ENCODE results near the gene PPP2R5D. TPM values are rescaled to one million over a fixed set of nuclear protein-coding genes. Genes with fewer than 3 reads are reported as not detected.

Gene PPP2R5D
- total and polyA plus RNA-seq, 4 donors: 6.7 to 13.9 (median 13.2) TPM

- Histone ChIP-seq H3K4me1 (ENCODE audit: control insufficient read depth in 4 of 4, insufficient read depth in 4 of 4, low read length in 3 of 4) (peaks cover 0 to 42% (median 31%) of the 10 kb centered on the region in 4 donors), H3K36me3 (ENCODE audit: control insufficient read depth in 4 of 4, insufficient read depth in 3 of 4, low read depth in 1 of 4, low read length in 3 of 4) (peaks cover 3 to 25% (median 16%) of the 10 kb centered on the region in 4 donors), H3K27ac (ENCODE audit: low read depth in 1 of 2, low read length in 2 of 2) (peak overlapping the region; percentile 83 to 88), H3K9me3 (ENCODE audit: control insufficient read depth in 4 of 4, low read length in 3 of 4) (no peaks in the 10 kb centered on the region), H3K27me3 (ENCODE audit: control insufficient read depth in 4 of 4, insufficient read depth in 4 of 4, low read length in 3 of 4) (no peaks in the 10 kb centered on the region), H3K9ac (ENCODE audit: low read depth in 1 of 2, low read length in 2 of 2) (peak overlapping the region; percentile 76 to 92), H3K4me3 (ENCODE audit: low read depth in 1 of 3, low read length in 3 of 3) (peak overlapping the region; percentile 56 to 83 (median 68))
- 4% methylated on average over 15 of the region's 15 CpGs for WGBS
- peak; percentile 77 for TF ChIP-seq TAF1 (conservative IDR thresholded peaks at IDR 0.05)
- no peak for TF ChIP-seq ZBTB33 (IDR thresholded peaks at IDR 0.05)
- TF ChIP-seq YY1 (IDR thresholded peaks at IDR 0.05): no peak
- TF ChIP-seq EGR1 (IDR thresholded peaks at IDR 0.05; ENCODE audit: low read depth in 2 of 2): peak in 1 of 2 donors; percentile 29
- peak; percentile 92 for TF ChIP-seq HNF4G (IDR thresholded peaks at IDR 0.05)
- no peak for TF ChIP-seq CTCF (IDR thresholded peaks at IDR 0.05; ENCODE audit: low read depth, low read length, missing input control)
- TF ChIP-seq JUND (IDR thresholded peaks at IDR 0.05): peak; percentile 37 to 65
- TF ChIP-seq RAD21 (IDR thresholded peaks at IDR 0.05): peak in 1 of 2 donors; percentile 26
- TF ChIP-seq FOXA2 (IDR thresholded peaks at IDR 0.05): peak; percentile 63
- TF ChIP-seq, protein P1, sequence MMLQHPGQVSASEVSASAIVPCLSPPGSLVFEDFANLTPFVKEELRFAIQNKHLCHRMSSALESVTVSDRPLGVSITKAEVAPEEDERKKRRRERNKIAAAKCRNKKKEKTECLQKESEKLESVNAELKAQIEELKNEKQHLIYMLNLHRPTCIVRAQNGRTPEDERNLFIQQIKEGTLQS (IDR thresholded peaks at IDR 0.05): no peak
- peak; percentile 81 for TF ChIP-seq MAX (IDR thresholded peaks at IDR 0.05)
- peak; percentile 51 for TF ChIP-seq FOXA1 (IDR thresholded peaks at IDR 0.05)
- peak; percentile 95 for TF ChIP-seq HNF4A (conservative IDR thresholded peaks at IDR 0.05)
- TF ChIP-seq, protein P2, sequence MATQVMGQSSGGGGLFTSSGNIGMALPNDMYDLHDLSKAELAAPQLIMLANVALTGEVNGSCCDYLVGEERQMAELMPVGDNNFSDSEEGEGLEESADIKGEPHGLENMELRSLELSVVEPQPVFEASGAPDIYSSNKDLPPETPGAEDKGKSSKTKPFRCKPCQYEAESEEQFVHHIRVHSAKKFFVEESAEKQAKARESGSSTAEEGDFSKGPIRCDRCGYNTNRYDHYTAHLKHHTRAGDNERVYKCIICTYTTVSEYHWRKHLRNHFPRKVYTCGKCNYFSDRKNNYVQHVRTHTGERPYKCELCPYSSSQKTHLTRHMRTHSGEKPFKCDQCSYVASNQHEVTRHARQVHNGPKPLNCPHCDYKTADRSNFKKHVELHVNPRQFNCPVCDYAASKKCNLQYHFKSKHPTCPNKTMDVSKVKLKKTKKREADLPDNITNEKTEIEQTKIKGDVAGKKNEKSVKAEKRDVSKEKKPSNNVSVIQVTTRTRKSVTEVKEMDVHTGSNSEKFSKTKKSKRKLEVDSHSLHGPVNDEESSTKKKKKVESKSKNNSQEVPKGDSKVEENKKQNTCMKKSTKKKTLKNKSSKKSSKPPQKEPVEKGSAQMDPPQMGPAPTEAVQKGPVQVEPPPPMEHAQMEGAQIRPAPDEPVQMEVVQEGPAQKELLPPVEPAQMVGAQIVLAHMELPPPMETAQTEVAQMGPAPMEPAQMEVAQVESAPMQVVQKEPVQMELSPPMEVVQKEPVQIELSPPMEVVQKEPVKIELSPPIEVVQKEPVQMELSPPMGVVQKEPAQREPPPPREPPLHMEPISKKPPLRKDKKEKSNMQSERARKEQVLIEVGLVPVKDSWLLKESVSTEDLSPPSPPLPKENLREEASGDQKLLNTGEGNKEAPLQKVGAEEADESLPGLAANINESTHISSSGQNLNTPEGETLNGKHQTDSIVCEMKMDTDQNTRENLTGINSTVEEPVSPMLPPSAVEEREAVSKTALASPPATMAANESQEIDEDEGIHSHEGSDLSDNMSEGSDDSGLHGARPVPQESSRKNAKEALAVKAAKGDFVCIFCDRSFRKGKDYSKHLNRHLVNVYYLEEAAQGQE (IDR thresholded peaks at IDR 0.05): peak; percentile 58
- peak in 1 of 2 donors; percentile 43 for TF ChIP-seq GABPA (IDR thresholded peaks at IDR 0.05 in 1 of 2, conservative IDR thresholded peaks at IDR 0.05 in 1 of 2)
- TF ChIP-seq RXRA (IDR thresholded peaks at IDR 0.05): peak; percentile 54 to 76
- no peak for TF ChIP-seq NR2F2 (IDR thresholded peaks at IDR 0.05)
- TF ChIP-seq SP1 (IDR thresholded peaks at IDR 0.05): peak; percentile 79
- peak; percentile 68 for DNase-seq (ENCODE audit: low spot score)
Observed at GRCh38 chr6:43060034-43060754, 75.8 kb downstream of the PPP2R5D start.
